GM08714 (cell line): Measurements from ENCODE around the gene ARL14EPL.
"Not testable (repeated sequence)": the region's sequence is repeated elsewhere in the genome, so short reads cannot be mapped to it uniquely, and the experiment has no call there.

ENCODE experiments used
- H3K4me3 ChIP-seq: fragments of 200-500 bp; sonication (Bioruptor generic); 2 replicates; pipeline ENCODE4 v1.5.1; 2014; ENCODE audit warnings: mild to moderate bottlenecking, low read length, inconsistent platforms
- ZNF274 ChIP-seq: IDR thresholded peaks from 2 replicates; pipeline ENCODE4 v1.6.1; 2012; ENCODE audit warnings: mild to moderate bottlenecking, low read depth, low read length

ARL14EPL gene

DNA sequence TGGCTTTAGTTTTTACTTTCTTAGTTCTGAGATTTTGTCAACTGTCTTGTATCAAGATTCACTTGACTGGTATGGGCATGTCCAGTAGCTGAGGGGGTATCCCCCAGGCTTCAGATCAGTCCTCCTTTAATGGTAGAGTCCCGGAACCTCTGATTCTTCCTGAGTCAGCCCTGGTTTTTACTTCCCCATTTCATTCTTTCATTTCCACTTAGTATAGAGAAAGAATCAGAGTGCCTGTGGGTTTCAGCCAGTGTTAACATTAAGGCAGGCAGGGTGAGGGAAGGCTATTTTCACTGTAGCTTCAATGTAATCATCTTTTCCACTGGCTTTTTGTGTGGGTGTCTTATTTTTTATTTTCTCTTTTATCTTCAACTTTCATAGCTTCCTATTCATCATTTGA, 44.2 kb downstream of the ARL14EPL start:
- TF ChIP-seq ZNF274: no peak
- no peak overlapping the region for H3K4me3 ChIP-seq

DNA sequence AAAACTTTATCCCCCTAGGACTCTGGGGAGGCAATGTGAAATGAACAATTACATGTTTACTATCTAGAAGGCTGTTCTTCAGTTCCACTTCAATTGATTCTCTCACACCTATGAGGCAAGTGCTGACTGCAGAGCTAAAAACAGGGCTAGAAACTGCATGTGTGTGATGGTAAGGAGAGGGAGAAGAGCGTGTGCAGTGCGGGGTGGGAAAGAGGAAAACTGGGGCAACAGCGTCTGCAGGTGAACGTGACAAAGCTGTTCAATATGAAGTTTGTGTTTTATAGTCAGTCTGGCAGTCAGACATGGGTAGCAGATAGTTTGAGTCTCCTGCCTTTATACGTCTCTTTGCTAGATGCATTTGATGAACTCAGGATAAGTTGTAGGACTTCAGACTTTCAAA, 45.9 kb downstream of the ARL14EPL start:
- TF ChIP-seq ZNF274: no peak
- no peak overlapping the region for H3K4me3 ChIP-seq

DNA sequence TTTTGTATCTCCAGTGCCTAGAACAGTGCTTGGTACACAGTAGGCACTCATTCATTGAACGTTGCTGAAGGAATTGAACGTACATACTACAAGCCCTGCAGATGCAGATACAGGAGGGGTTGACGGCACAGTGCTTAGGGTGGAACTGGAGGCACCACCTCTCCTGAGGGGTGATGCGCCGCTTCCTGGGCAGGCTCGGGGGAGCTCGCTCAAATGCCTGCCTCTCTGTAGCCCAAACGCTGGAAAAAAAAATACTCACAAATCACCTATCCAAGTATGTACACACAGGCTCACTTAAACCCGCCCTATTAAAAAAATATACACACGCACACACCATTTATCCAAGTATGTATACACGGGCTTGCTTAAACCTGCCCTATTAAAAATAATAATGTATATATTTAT, 52.0 kb downstream of the ARL14EPL start:
- TF ChIP-seq ZNF274: no peak
- H3K4me3 ChIP-seq: peak overlapping the region; percentile 75

- TF ChIP-seq ZNF274: no peak
- H3K4me3 ChIP-seq: peak within 1 kb of the TSS; percentile 75
These were observed 52.8 kb downstream of the ARL14EPL start, which contains the start of gene COMMD10 for GRCh38 chr5:116084871-116085715. TSS of gene COMMD10 (plus strand) at chr5:116085025.

DNA sequence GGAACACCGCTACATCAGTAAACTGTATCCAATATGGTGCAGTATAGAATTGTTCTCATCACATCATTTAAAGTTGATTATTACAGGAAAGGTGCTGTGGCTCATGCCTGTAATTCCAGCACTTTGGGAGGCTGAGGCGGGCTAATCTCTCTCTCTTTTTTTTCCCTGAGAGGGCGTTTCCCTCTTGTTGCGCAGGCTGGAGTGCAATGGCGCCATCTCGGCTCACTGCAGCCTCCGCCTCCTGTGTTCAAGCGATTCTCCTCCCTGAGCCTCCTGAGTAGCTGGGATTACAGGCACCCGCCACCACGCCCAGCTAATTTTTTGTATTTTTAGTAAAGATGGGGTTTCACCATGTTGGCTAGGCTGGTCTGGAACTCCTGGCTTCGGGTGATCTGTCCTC, 54.0 kb downstream of the ARL14EPL start:
- H3K4me3 ChIP-seq: not testable (repeated sequence)

DNA sequence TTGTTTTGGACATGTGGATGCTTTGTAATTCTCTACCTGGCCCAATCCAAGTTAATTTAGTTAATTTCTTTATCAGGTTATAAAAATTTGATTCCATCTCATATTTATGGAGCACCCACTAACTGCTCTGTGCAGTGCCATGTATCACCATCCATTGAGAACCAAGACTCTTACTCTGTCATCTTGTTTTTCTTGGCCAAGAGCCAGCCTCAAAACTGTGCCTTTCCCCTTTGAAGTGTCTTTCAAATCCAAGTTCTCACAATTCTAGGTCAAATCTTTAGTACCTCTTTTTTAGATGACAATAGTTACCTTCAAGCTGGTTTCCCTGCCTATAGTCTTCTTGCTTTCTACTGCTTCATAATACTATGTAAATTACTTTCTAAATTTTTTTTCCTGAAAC, 55.8 kb downstream of the ARL14EPL start:
- no peak overlapping the region for H3K4me3 ChIP-seq
- TF ChIP-seq ZNF274: no peak

DNA sequence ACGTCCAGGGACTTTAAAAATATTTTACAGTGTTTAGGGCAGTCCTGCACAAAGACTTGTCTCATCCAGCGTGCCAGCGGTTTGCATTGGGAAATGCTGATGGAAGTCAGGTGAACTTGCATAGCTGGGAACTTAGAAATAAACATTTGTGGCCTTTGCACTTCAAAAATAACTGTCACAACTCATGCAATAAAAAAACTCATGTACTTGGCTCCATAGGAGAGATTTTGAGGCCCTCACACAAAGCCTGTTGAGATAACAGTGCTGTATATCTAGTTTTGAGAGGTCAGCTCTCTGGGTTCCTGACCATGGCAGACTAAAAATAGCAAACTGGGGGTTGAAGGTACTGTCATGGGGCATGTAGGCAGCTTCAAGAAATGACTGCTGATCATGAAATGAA, 58.0 kb downstream of the ARL14EPL start:
- no peak for TF ChIP-seq ZNF274
- no peak overlapping the region for H3K4me3 ChIP-seq

DNA sequence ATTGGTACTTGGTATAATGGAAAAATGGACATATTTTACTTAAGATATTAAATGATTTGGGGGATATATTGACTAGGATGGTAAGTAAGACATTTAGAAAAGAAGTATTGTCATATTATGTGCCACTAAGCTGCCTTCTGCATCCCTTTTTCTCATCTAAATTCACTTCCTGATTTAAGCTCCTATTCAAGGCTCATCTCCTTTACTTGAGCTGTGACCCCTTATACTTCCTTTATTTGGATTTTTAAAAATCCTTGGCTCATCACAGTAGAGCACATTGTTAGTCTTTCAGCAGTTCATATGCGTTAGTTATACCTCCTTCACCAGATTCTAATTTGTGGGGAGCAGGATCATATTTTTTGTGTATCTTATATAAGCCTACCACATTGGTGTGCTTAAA, 59.1 kb downstream of the ARL14EPL start:
- TF ChIP-seq ZNF274: no peak
- H3K4me3 ChIP-seq: no peak overlapping the region

GRCh38 chr5:116097301-116097700, 65.0 kb downstream of the ARL14EPL start:
- TF ChIP-seq ZNF274: no peak

DNA sequence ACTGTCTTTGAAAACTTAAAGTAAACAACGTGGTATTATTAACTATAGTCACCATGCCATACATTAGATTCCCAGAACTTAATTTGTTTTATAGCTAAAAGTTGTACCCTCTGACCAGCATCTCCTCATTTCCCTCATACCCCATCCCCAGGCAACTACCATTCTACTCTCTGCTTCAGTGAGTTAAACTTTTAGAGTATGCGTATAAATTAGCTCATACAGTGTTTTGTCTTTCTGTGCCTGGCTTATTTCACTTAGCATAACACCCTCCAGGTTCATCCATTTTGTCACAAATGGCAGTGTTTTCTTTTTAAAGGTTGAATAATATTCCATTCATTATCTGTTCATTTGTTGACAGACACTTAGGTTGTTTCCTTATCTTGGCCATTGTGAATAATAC, 66.7 kb downstream of the ARL14EPL start:
- H3K4me3 ChIP-seq: no peak overlapping the region
- TF ChIP-seq ZNF274: no peak

More at GRCh38 chr5:116097301-116097700, 65.0 kb downstream of the ARL14EPL start:
- no peak overlapping the region for H3K4me3 ChIP-seq

GRCh38 chr5:116104941-116105340, 72.7 kb downstream of the ARL14EPL start:
- not testable (repeated sequence) for H3K4me3 ChIP-seq
